GM23338 (cell line): ENCODE measurements around the gene SLC23A1. TPM values are rescaled to one million over a fixed set of nuclear protein-coding genes. Genes with fewer than 3 reads are reported as not detected.

Experiments
- ATAC-seq: fragments of 200-7000 bp; cut with Tn5 transposase; 3 replicates; pipeline ENCODE4 v1.9.1; 2020
- DNase-seq: peaks from one replicate; pipeline ENCODE4 v3.0.0-alpha.2; 2015; ENCODE audit warnings: low spot score
- H2AFZ ChIP-seq: fragments of 200-600 bp; sonication (generic); 2 replicates; pipeline ENCODE4 v1.8.0; 2016; ENCODE audit warnings: antibody characterized with exemption, mild to moderate bottlenecking, moderate library complexity
- H3F3A ChIP-seq: fragments of 200-600 bp; sonication (generic); replicated peaks from 2 replicates; pipeline ENCODE4 v1.8.0; 2017; ENCODE audit warnings: antibody characterized with exemption, mixed run types, low read depth
- H3K27ac ChIP-seq: fragments of 200-600 bp; sonication (generic); 2 replicates; pipeline ENCODE4 v1.6.1; 2016; ENCODE audit warnings: low read depth
- H3K27me3 ChIP-seq: fragments of 200-600 bp; sonication (generic); 2 replicates; pipeline ENCODE4 v1.8.0; 2016; ENCODE audit warnings: mild to moderate bottlenecking, mixed run types, moderate library complexity; ENCODE audit not compliant: insufficient read depth
- H3K36me3 ChIP-seq: fragments of 200-600 bp; sonication (generic); 2 replicates; pipeline ENCODE4 v1.8.0; 2016; ENCODE audit warnings: mild to moderate bottlenecking; ENCODE audit not compliant: insufficient read depth
- H3K4me1 ChIP-seq: fragments of 200-600 bp; sonication (generic); 2 replicates; pipeline ENCODE4 v1.8.0; 2016; ENCODE audit warnings: mild to moderate bottlenecking, moderate library complexity; ENCODE audit not compliant: insufficient read depth
- H3K4me2 ChIP-seq: fragments of 200-600 bp; sonication (generic); 2 replicates; pipeline ENCODE4 v1.7.1; 2017; ENCODE audit warnings: mixed run types
- H3K4me3 ChIP-seq: fragments of 200-600 bp; sonication (generic); 2 replicates; pipeline ENCODE4 v1.6.1; 2016; ENCODE audit warnings: mixed run types
- H3K79me2 ChIP-seq: fragments of 200-600 bp; sonication (generic); replicated peaks from 2 replicates; pipeline ENCODE4 v1.8.0; 2017; ENCODE audit warnings: mild to moderate bottlenecking; ENCODE audit not compliant: insufficient read depth
- H3K9me2 ChIP-seq: fragments of 200-600 bp; sonication (generic); 2 replicates; pipeline ENCODE4 v1.8.0; 2017; ENCODE audit not compliant: insufficient read depth
- H4K20me1 ChIP-seq: fragments of 200-600 bp; sonication (generic); replicated peaks from 2 replicates; pipeline ENCODE4 v1.8.0; 2017; ENCODE audit warnings: mild to moderate bottlenecking; ENCODE audit not compliant: insufficient read depth
- H3K27ac Mint-ChIP-seq: 2 replicates; pipeline ENCODE4 v1.8.0; 2020; ENCODE audit warnings: inconsistent platforms, mild to moderate bottlenecking, moderate library complexity, mixed read lengths
- H3K27me3 Mint-ChIP-seq: 3 replicates; pipeline ENCODE4 v1.8.0; 2022; ENCODE audit warnings: low read depth, mild to moderate bottlenecking, moderate library complexity, mixed read lengths, inconsistent platforms; ENCODE audit not compliant: insufficient read depth, poor library complexity
- H3K36me3 Mint-ChIP-seq: 3 replicates; pipeline ENCODE4 v1.8.0; 2021; ENCODE audit warnings: low read depth, mild to moderate bottlenecking, inconsistent platforms, moderate library complexity, mixed read lengths
- H3K4me1 Mint-ChIP-seq: 3 replicates; pipeline ENCODE4 v1.8.0; 2020; ENCODE audit warnings: mild to moderate bottlenecking, inconsistent platforms, mixed read lengths
- H3K4me3 Mint-ChIP-seq: 3 replicates; pipeline ENCODE4 v1.8.0; 2021; ENCODE audit warnings: moderate library complexity, mild to moderate bottlenecking, inconsistent platforms, mixed read lengths
- H3K9me3 Mint-ChIP-seq: 3 replicates; pipeline ENCODE4 v1.8.0; 2020; ENCODE audit warnings: moderate library complexity, mild to moderate bottlenecking, inconsistent platforms, mixed read lengths
- CREB1 ChIP-seq: fragments of 250-450 bp; sonication (Bioruptor Pico); IDR thresholded peaks from 2 replicates; pipeline ENCODE4 v1.5.0; 2020; ENCODE audit warnings: low read depth, mild to moderate bottlenecking, moderate library complexity
- CTCF ChIP-seq, 2 experiments: fragments of 200-600 bp in 1 of 2; sonication (generic) in 1 of 2; conservative IDR thresholded peaks; 2 replicates each; pipeline versions ENCODE4 v1.5.1 to v1.6.1; 2016 to 2017; ENCODE audit warnings: antibody characterized with exemption in 2 of 2, low read depth in 2 of 2, mild to moderate bottlenecking in 2 of 2, moderate library complexity in 1 of 2
- EZH2 ChIP-seq: fragments of 200-600 bp; sonication (generic); IDR thresholded peaks from one replicate; pipeline ENCODE4 v1.8.0; 2017; ENCODE audit warnings: antibody characterized with exemption, mild to moderate bottlenecking, low read depth; ENCODE audit not compliant: unreplicated experiment
- EZH2phosphoT487 ChIP-seq: fragments of 200-600 bp; sonication (generic); IDR thresholded peaks from one replicate; pipeline ENCODE4 v1.8.1; 2018; ENCODE audit warnings: antibody characterized with exemption; ENCODE audit not compliant: unreplicated experiment
- JUNB ChIP-seq: IDR thresholded peaks from one replicate; pipeline ENCODE4 v1.6.1; 2016; ENCODE audit warnings: antibody characterized with exemption; ENCODE audit not compliant: unreplicated experiment
- NANOG ChIP-seq: IDR thresholded peaks from 2 replicates; pipeline ENCODE4 v1.6.1; 2016; ENCODE audit warnings: antibody characterized with exemption, borderline replicate concordance
- POLR2AphosphoS5 ChIP-seq: IDR thresholded peaks from 2 replicates; pipeline ENCODE4 v1.6.1; 2016; ENCODE audit warnings: antibody characterized with exemption, low read depth
- STAT1 ChIP-seq: IDR thresholded peaks from one replicate; pipeline ENCODE4 v1.6.1; 2016; ENCODE audit warnings: antibody characterized with exemption; ENCODE audit not compliant: unreplicated experiment
- ZNF114 ChIP-seq: fragments of 250-450 bp; sonication (Bioruptor Pico); IDR thresholded peaks from 2 replicates; pipeline ENCODE4 v1.5.0; 2020; ENCODE audit warnings: mild to moderate bottlenecking, moderate library complexity
- ZNF331 ChIP-seq: fragments of 250-450 bp; sonication (Bioruptor Pico); IDR thresholded peaks from 2 replicates; pipeline ENCODE4 v1.5.0; 2020; ENCODE audit warnings: low read depth, mild to moderate bottlenecking, moderate library complexity
- ZNF462 ChIP-seq: fragments of 250-450 bp; sonication (Bioruptor Pico); IDR thresholded peaks from 2 replicates; pipeline ENCODE4 v1.5.0; 2020; ENCODE audit warnings: mild to moderate bottlenecking, moderate library complexity
- polyA plus RNA-seq: library from polyadenylated mRNA; unstranded; fragments of >200 nt; fragmentation: Nextera tagmentation; extraction: Ambion mirVana; gene quantifications from 2 replicates; pipeline ENCODE4 v1.2.1, GENCODE V29; 2016
- total RNA-seq: library from RNA; depleted of rRNA; stranded (reverse); fragments of >200 nt; shearing (Covaris generic); gene quantifications from 2 replicates; pipeline ENCODE4 v1.2.3, GENCODE V29; 2014
- TF ChIP-seq, protein P1 (sequence below): IDR thresholded peaks from one replicate; pipeline ENCODE4 v1.6.1; 2018; ENCODE audit warnings: antibody characterized with exemption; ENCODE audit not compliant: unreplicated experiment
- TF ChIP-seq, protein P2 (sequence below): IDR thresholded peaks from 2 replicates; pipeline ENCODE4 v1.6.1; 2016; ENCODE audit warnings: antibody characterized with exemption

The SLC23A1 gene
- total and polyA plus RNA-seq, 2 experiments from 2014 or later = 0.29 TPM; not detected in 1

DNA sequence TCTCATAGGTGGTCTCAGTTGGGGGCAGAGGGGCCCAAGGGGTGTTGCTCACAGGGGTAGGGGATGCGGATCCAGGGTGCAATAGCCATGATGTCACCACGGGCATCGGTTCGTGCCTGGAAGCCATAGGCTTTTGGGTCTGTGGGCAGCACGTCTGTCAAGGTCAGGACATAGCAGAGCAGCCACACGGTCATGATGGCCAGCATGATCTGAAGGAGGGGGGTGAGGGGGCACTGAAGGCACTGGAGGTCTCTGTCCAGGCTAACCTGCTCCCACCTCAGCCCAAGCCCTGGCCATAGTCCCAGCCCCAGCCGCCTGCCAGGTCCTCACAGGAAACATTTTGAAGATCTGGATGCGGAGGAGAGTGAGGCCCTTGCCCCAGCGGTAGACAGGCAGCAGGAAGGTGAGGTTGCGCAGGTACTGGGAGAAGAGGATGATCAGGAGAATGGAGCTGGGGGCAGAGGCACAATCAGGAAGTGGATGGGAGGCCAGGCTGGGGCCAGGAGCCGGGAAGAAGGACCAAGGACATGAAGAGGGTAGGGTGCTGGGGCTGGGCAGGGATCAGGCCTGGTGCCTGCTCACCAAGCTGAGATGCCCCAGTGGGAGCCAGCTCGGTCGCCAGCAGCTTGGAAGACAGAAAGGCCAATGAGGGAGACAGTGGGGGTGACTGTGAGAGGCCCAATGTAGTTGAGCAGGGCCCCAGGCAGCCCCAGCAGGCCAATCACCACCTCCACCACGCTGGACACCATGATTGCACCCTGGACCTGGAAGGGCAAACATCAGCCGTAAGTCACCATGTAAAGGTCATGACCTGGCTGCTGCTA is 3.3 kb downstream of the SLC23A1 start:
- ATAC-seq (no peak), DNase-seq (no peak)
- Histone ChIP-seq H3K4me3 (no peak overlapping the region), H3K36me3 (no peaks in the 10 kb centered on the region), H3K4me1 (peaks cover 4% of the 10 kb centered on the region; the same call in 1 of the 2 replicates), H2AFZ (no peak overlapping the region), H3K4me2 (no peak overlapping the region), H3K79me2 (no peaks in the 10 kb centered on the region), H3K27me3 (no peaks in the 10 kb centered on the region), H3K27ac (no peak overlapping the region), H4K20me1 (no peaks in the 10 kb centered on the region; the same call in 1 of the 2 replicates), H3F3A (no peaks in the 10 kb centered on the region; the same call in 1 of the 2 replicates), H3K9me2 (no peaks in the 10 kb centered on the region)
- H3K27me3 Mint-ChIP-seq = peaks cover 8% of the 10 kb centered on the region
- no peaks in the 10 kb centered on the region for H3K9me3 Mint-ChIP-seq
- TF ChIP-seq POLR2AphosphoS5 (no peak), STAT1 (no peak), ZNF331 (CRISPR knock-in tag) (no peak), NANOG (no peak), EZH2phosphoT487 (no peak), EZH2 (no peak), ZNF462 (CRISPR knock-in tag) (no peak), CREB1 (CRISPR knock-in tag) (no peak), ZNF114 (no peak), CTCF (conservative IDR thresholded peaks at IDR 0.05; ENCODE audit: low read depth in 2 of 2) (no peak), JUNB (no peak)
- TF ChIP-seq, protein P1, sequence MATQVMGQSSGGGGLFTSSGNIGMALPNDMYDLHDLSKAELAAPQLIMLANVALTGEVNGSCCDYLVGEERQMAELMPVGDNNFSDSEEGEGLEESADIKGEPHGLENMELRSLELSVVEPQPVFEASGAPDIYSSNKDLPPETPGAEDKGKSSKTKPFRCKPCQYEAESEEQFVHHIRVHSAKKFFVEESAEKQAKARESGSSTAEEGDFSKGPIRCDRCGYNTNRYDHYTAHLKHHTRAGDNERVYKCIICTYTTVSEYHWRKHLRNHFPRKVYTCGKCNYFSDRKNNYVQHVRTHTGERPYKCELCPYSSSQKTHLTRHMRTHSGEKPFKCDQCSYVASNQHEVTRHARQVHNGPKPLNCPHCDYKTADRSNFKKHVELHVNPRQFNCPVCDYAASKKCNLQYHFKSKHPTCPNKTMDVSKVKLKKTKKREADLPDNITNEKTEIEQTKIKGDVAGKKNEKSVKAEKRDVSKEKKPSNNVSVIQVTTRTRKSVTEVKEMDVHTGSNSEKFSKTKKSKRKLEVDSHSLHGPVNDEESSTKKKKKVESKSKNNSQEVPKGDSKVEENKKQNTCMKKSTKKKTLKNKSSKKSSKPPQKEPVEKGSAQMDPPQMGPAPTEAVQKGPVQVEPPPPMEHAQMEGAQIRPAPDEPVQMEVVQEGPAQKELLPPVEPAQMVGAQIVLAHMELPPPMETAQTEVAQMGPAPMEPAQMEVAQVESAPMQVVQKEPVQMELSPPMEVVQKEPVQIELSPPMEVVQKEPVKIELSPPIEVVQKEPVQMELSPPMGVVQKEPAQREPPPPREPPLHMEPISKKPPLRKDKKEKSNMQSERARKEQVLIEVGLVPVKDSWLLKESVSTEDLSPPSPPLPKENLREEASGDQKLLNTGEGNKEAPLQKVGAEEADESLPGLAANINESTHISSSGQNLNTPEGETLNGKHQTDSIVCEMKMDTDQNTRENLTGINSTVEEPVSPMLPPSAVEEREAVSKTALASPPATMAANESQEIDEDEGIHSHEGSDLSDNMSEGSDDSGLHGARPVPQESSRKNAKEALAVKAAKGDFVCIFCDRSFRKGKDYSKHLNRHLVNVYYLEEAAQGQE = no peak
- TF ChIP-seq, protein P2, sequence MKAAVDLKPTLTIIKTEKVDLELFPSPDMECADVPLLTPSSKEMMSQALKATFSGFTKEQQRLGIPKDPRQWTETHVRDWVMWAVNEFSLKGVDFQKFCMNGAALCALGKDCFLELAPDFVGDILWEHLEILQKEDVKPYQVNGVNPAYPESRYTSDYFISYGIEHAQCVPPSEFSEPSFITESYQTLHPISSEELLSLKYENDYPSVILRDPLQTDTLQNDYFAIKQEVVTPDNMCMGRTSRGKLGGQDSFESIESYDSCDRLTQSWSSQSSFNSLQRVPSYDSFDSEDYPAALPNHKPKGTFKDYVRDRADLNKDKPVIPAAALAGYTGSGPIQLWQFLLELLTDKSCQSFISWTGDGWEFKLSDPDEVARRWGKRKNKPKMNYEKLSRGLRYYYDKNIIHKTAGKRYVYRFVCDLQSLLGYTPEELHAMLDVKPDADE = no peak
- H3K4me1 Mint-ChIP-seq = peaks cover 10% of the 10 kb centered on the region; the same call in 2 of the 3 replicates
- H3K36me3 Mint-ChIP-seq = peaks cover 2% of the 10 kb centered on the region; the same call in 1 of the 3 replicates
- no peak overlapping the region for H3K27ac Mint-ChIP-seq
- H3K4me3 Mint-ChIP-seq = no peak overlapping the region
